Ishikawa (cell line): ENCODE data around the gene GRIN2A.

Experiments
- CEBPB ChIP-seq: IDR thresholded peaks from 2 replicates; pipeline ENCODE4 v1.6.1; 2012
- CREB1 ChIP-seq: IDR thresholded peaks from 2 replicates; pipeline ENCODE4 v1.6.1; 2012; ENCODE audit warnings: low read depth
- EGR1 ChIP-seq: IDR thresholded peaks from 2 replicates; pipeline ENCODE4 v1.6.1; 2012
- EP300 ChIP-seq: IDR thresholded peaks from 2 replicates; pipeline ENCODE4 v1.6.1; 2012; ENCODE audit warnings: borderline replicate concordance
- FOXM1 ChIP-seq: IDR thresholded peaks from 2 replicates; pipeline ENCODE4 v1.6.1; 2012; ENCODE audit warnings: low read depth, borderline replicate concordance
- NFIC ChIP-seq: IDR thresholded peaks from 2 replicates; pipeline ENCODE4 v1.6.1; 2012
- RAD21 ChIP-seq: IDR thresholded peaks from 2 replicates; pipeline ENCODE4 v1.6.1; 2012; ENCODE audit warnings: low read depth
- TAF1 ChIP-seq: IDR thresholded peaks from 2 replicates; pipeline ENCODE4 v1.6.1; 2012; ENCODE audit warnings: low read depth, mild to moderate bottlenecking
- TCF12 ChIP-seq: IDR thresholded peaks from 2 replicates; pipeline ENCODE4 v1.6.1; 2012; ENCODE audit warnings: low read depth
- TEAD4 ChIP-seq: IDR thresholded peaks from 2 replicates; pipeline ENCODE4 v1.6.1; 2012
- YY1 ChIP-seq: IDR thresholded peaks from 2 replicates; pipeline ENCODE4 v1.6.1; 2012; ENCODE audit warnings: low read depth
- ZBTB7A ChIP-seq: IDR thresholded peaks from 2 replicates; pipeline ENCODE4 v1.6.1; 2012; ENCODE audit warnings: low read depth
- TF ChIP-seq, protein P1 (sequence below): IDR thresholded peaks from 2 replicates; pipeline ENCODE4 v1.6.1; 2012
- TF ChIP-seq, protein P2 (sequence below): IDR thresholded peaks from 2 replicates; pipeline ENCODE4 v1.6.1; 2012; ENCODE audit warnings: low read depth, mild to moderate bottlenecking
- TF ChIP-seq, protein P3 (sequence below): IDR thresholded peaks from 2 replicates; pipeline ENCODE4 v1.6.1; 2012

GRIN2A gene

DNA sequence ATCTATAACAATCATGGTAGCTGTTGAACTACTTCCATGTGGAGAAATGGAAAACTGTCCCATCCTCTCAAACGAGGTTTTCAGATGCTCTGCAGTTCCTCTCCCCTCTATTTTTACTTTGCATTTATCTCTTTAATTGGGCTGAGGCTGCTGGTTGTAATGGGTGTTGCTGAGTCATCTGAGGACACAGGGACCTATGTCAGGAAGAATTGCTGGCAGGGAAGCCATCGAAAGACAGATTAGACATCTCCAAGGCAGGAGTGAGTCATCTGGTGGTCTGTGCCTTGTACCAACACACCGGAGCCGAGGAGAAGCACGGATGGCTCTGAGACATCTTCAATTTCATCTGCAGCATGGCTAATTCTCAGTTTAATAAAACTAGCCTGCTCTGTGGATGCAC is 394.5 kb downstream of the GRIN2A start:
- TF ChIP-seq NFIC (no peak), EP300 (no peak), EGR1 (no peak), YY1 (no peak), TCF12 (no peak)
- TF ChIP-seq, protein P1, sequence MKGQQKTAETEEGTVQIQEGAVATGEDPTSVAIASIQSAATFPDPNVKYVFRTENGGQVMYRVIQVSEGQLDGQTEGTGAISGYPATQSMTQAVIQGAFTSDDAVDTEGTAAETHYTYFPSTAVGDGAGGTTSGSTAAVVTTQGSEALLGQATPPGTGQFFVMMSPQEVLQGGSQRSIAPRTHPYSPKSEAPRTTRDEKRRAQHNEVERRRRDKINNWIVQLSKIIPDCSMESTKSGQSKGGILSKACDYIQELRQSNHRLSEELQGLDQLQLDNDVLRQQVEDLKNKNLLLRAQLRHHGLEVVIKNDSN, result no peak

DNA sequence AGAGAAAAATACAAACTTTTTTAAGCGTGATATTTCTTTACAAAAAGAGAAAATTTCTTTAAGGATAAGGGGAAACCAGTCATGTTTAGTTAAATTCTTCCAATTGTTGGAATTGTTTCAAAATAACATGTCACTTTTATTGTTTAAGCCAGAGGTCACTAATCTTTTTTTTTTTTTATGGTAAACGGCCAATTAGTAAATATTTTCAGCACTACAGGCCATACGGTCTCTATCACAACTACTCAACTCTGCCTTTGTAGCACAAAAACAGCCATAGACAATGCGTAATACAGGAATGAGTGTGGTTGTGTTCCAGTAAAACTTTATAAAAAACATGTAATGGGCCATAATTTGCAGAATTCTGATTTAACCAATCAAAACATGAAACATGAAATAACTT is 401.4 kb downstream of the GRIN2A start:
- TF ChIP-seq, protein P1, result no peak
- TF ChIP-seq EGR1, result no peak
- TF ChIP-seq RAD21, result no peak
- TF ChIP-seq NFIC, result no peak
- TF ChIP-seq ZBTB7A, result no peak
- no peak for TF ChIP-seq TAF1
- TF ChIP-seq EP300, result no peak
- no peak for TF ChIP-seq CREB1
- TF ChIP-seq, protein P2, sequence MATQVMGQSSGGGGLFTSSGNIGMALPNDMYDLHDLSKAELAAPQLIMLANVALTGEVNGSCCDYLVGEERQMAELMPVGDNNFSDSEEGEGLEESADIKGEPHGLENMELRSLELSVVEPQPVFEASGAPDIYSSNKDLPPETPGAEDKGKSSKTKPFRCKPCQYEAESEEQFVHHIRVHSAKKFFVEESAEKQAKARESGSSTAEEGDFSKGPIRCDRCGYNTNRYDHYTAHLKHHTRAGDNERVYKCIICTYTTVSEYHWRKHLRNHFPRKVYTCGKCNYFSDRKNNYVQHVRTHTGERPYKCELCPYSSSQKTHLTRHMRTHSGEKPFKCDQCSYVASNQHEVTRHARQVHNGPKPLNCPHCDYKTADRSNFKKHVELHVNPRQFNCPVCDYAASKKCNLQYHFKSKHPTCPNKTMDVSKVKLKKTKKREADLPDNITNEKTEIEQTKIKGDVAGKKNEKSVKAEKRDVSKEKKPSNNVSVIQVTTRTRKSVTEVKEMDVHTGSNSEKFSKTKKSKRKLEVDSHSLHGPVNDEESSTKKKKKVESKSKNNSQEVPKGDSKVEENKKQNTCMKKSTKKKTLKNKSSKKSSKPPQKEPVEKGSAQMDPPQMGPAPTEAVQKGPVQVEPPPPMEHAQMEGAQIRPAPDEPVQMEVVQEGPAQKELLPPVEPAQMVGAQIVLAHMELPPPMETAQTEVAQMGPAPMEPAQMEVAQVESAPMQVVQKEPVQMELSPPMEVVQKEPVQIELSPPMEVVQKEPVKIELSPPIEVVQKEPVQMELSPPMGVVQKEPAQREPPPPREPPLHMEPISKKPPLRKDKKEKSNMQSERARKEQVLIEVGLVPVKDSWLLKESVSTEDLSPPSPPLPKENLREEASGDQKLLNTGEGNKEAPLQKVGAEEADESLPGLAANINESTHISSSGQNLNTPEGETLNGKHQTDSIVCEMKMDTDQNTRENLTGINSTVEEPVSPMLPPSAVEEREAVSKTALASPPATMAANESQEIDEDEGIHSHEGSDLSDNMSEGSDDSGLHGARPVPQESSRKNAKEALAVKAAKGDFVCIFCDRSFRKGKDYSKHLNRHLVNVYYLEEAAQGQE, result no peak
- no peak for TF ChIP-seq TCF12
- TF ChIP-seq TEAD4, result no peak
- TF ChIP-seq, protein P3, sequence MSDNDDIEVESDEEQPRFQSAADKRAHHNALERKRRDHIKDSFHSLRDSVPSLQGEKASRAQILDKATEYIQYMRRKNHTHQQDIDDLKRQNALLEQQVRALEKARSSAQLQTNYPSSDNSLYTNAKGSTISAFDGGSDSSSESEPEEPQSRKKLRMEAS, result no peak
- no peak for TF ChIP-seq CEBPB
- TF ChIP-seq FOXM1, result no peak
- TF ChIP-seq YY1, result no peak

DNA sequence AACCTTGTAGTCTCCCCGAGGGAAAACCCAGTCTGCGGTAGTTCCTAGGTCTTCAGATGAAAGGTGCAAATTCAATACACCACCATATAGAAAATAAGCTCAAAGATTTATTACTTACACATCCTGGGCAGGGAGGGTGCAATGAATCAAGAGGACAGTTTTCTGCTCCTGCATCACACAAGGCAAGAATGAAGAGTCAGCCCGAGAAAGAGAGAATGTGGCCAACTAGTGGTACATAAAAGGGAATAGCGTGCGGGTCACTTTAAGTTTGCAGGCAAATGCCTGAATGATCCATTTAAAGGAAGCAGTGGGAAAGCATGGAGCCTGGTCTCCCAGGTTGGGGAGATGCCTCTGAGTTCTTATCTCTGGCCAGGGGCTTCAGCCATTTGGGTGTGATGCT is 403.4 kb downstream of the GRIN2A start:
- TF ChIP-seq, protein P1, result no peak
- TF ChIP-seq FOXM1, result no peak
- TF ChIP-seq TCF12, result no peak
- TF ChIP-seq YY1, result no peak
- TF ChIP-seq EP300, result no peak
- TF ChIP-seq, protein P2, result no peak
- no peak for TF ChIP-seq ZBTB7A
- TF ChIP-seq TEAD4, result no peak

DNA sequence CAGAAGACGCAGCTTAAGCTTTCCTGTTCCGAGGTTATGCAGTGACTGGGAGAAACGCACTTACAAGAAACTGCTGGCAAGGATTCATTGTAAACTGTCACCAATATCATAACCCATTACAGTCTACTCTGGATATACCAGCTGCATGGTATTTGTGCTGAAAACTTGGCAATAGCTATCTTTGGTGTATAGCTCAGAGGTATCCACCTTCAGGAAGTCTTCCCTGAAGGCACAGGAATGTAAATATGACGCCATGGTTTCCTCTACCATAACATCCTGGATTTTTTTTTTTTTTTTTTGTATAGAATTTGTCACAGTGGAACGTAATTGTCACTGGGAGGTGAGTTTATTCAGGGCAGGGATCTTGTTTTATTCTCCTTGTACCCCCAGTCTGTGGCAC is 406.2 kb downstream of the GRIN2A start:
- TF ChIP-seq TAF1 (no peak), FOXM1 (no peak), ZBTB7A (no peak), TEAD4 (no peak), YY1 (no peak), EP300 (no peak), NFIC (no peak)
- TF ChIP-seq, protein P1, result no peak
- TF ChIP-seq, protein P2, result no peak

DNA sequence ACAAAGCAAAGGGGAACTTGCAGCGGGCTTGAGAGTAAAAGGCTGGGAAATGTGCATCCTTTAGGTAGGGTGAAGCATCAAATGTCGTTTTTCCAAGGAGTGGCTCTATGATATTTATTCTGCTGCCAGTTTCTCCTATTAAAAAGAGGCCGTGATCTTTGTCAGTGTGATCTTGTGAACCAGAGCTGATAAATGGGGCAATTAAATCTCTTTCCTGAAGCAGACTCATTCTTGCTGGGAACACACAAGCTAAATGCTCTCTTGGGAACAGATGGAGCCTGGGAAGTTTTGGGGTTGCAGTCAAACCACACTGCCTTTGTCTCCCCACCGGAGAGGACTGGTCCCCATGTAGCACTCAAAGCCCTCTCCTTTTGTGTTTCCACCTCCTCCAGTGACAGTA is 408.9 kb downstream of the GRIN2A start:
- TF ChIP-seq, protein P3, result no peak
- TF ChIP-seq EGR1 (no peak), NFIC (no peak), TAF1 (no peak), TCF12 (no peak), EP300 (no peak), TEAD4 (no peak), YY1 (no peak), RAD21 (no peak), CEBPB (no peak)
- TF ChIP-seq, protein P1, result no peak
